PFSK-1 (cell line): Measurements from ENCODE around the gene PLEKHG4.

Experiments used
- FOXP2 ChIP-seq: optimal IDR thresholded peaks from 2 replicates; pipeline ENCODE3; 2011; ENCODE audit warnings: borderline replicate concordance, control low read depth, inconsistent platforms; ENCODE audit not compliant: insufficient read depth; ENCODE audit errors: extremely low read length, extremely low read depth
- POLR2AphosphoS5 ChIP-seq: IDR thresholded peaks from 2 replicates; pipeline ENCODE4 v1.6.1; 2012; ENCODE audit warnings: low read depth, mild to moderate bottlenecking, control low read depth, low read length, moderate library complexity
- REST ChIP-seq, 2 experiments: IDR thresholded peaks; 2 replicates each; pipeline versions ENCODE4 v1.6.1 to v1.8.0; 2011 to 2012; ENCODE audit warnings: low read depth in 2 of 2, low read length in 2 of 2, control low read depth in 1 of 2, inconsistent platforms in 1 of 2, mild to moderate bottlenecking in 1 of 2, moderate library complexity in 1 of 2; ENCODE audit not compliant: insufficient read depth in 1 of 2
- SIN3A ChIP-seq: IDR thresholded peaks from 2 replicates; pipeline ENCODE4 v1.6.1; 2012; ENCODE audit warnings: mild to moderate bottlenecking, low read length, moderate library complexity, borderline replicate concordance; ENCODE audit not compliant: insufficient read depth
- TAF1 ChIP-seq: IDR thresholded peaks from 2 replicates; pipeline ENCODE4 v1.6.1; 2012; ENCODE audit warnings: low read length, control low read depth, borderline replicate concordance; ENCODE audit not compliant: insufficient read depth

Gene PLEKHG4

DNA sequence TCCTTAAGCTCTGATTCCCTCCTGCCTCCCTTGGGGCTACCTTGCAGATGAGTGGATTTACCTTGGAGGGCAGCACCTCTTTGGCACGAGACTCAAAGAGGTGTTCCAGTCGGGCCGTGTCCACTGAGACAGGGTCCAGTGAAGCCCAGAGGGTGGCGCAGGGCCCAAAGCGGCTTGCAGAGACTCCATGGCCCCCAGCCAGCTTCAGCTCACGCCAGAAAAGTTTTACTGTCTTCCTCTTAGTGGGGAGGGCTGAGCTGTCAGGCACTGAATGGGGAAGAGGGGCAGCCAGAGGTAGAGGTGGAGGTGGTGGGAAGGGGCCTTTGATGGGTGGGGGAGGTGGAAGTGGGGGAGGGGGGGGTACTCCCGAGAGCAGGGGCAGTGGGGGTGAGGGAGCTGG is 45.7 kb upstream of the PLEKHG4 start:
- no peak for TF ChIP-seq REST (IDR thresholded peaks at IDR 0.05; ENCODE audit: insufficient read depth in 1 of 2, low read depth in 2 of 2, low read length in 2 of 2)
- TF ChIP-seq SIN3A, result no peak
- no peak for TF ChIP-seq FOXP2
- TF ChIP-seq POLR2AphosphoS5, result no peak
- TF ChIP-seq TAF1, result no peak

DNA sequence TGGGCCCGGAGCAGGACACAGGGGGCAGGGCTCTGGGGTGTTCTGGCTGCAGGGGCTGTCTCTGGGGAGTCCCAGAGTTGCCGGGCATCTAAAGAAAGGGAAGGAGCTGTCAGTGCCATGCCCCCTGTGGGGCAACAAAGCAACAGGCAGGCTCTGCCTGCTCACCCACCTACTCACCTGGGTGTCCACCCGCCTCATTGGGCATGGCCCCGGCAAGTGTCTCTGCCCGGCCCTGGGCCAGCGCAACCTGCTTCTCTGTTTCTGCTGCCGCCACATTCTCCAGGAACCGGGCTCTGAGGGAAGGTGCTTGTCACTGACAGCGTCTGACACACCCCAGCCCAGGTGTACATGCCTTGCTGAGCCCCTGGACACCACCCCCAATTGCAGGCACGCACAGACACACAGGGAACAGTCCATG is 45.1 kb upstream of the PLEKHG4 start:
- TF ChIP-seq SIN3A, result no peak
- no peak for TF ChIP-seq POLR2AphosphoS5
- TF ChIP-seq FOXP2, result no peak
- no peak for TF ChIP-seq REST (IDR thresholded peaks at IDR 0.05; ENCODE audit: insufficient read depth in 1 of 2, low read depth in 2 of 2, low read length in 2 of 2)
- TF ChIP-seq TAF1, result no peak

- TF ChIP-seq POLR2AphosphoS5 (no peak), SIN3A (no peak), TAF1 (no peak), FOXP2 (no peak), REST (IDR thresholded peaks at IDR 0.05; ENCODE audit: insufficient read depth in 1 of 2, low read depth in 2 of 2, low read length in 2 of 2) (no peak)
Measured at GRCh38 chr16:67235816-67236562, 43.3 kb upstream of the PLEKHG4 start.

- TF ChIP-seq POLR2AphosphoS5, result no peak
Measured at GRCh38 chr16:67236563-67237395, 42.6 kb upstream of the PLEKHG4 start.

- TF ChIP-seq REST (IDR thresholded peaks at IDR 0.05; ENCODE audit: insufficient read depth in 1 of 2, low read depth in 2 of 2, low read length in 2 of 2) (no peak), SIN3A (no peak), FOXP2 (no peak), TAF1 (no peak), POLR2AphosphoS5 (no peak)
Measured at GRCh38 chr16:67237396-67238277, 41.7 kb upstream of the PLEKHG4 start.
